Activated B cell treated with CpG ODN at 0.5 μM for 24 hours (primary cell): ENCODE measurements around the gene KCTD21. TPM values are rescaled to one million over a fixed set of nuclear protein-coding genes. Genes with fewer than 3 reads are reported as not detected.

Experiments
- ATAC-seq: fragments of 200-7000 bp; cut with Tn5 transposase; one replicate; pipeline ENCODE4 v1.10.0; 2021; ENCODE audit warnings: low read depth, mild to moderate bottlenecking, moderate library complexity
- CTCF ChIA-PET: fragments of 350-600 bp; sonication (Branson Sonifier 250); formaldehyde crosslinking; loops from one replicate; lab custom pipeline; 2021; ENCODE audit warnings: antibody characterized with exemption; lab: Charles Lee
- POLR2A ChIA-PET: fragments of 350-600 bp; sonication (Branson Sonifier 250); formaldehyde crosslinking; loops from one replicate; lab custom pipeline; 2021; ENCODE audit warnings: antibody characterized with exemption; lab: Charles Lee
- DNase-seq: peaks from one replicate; pipeline ENCODE4 v3.0.0; 2022
- H3K27ac Mint-ChIP-seq: one replicate; pipeline ENCODE4 v1.8.0; 2020; ENCODE audit warnings: mixed read lengths
- H3K27me3 Mint-ChIP-seq: one replicate; pipeline ENCODE4 v1.8.0; 2021; ENCODE audit warnings: mixed read lengths
- H3K36me3 Mint-ChIP-seq: one replicate; pipeline ENCODE4 v1.8.0; 2021; ENCODE audit warnings: low read depth, mixed read lengths
- H3K4me1 Mint-ChIP-seq: one replicate; pipeline ENCODE4 v1.8.0; 2021; ENCODE audit warnings: mixed read lengths
- H3K4me3 Mint-ChIP-seq: one replicate; pipeline ENCODE4 v1.8.0; 2020; ENCODE audit warnings: mild to moderate bottlenecking, mixed read lengths
- H3K9me3 Mint-ChIP-seq: one replicate; pipeline ENCODE4 v1.8.0; 2020; ENCODE audit warnings: mixed read lengths
- intact Hi-C: fragments of 100-400 bp; cut with micrococcal nuclease; formaldehyde crosslinking; loops from one replicate; pipeline ENCODE4 v1.15.1; 2024
- total RNA-seq: library from RNA; stranded (reverse); gene quantifications from 2 replicates; pipeline ENCODE4 v1.2.3, GENCODE V29; 2022
- TF ChIP-seq, protein P1 (sequence below): fragments of 200-600 bp; IDR thresholded peaks from one replicate; pipeline ENCODE4 v1.8.0; 2022; ENCODE audit warnings: antibody characterized with exemption, mild to moderate bottlenecking

The KCTD21 gene
- total RNA-seq, 1 donor from 2014 or later = 3.2 TPM

DNA sequence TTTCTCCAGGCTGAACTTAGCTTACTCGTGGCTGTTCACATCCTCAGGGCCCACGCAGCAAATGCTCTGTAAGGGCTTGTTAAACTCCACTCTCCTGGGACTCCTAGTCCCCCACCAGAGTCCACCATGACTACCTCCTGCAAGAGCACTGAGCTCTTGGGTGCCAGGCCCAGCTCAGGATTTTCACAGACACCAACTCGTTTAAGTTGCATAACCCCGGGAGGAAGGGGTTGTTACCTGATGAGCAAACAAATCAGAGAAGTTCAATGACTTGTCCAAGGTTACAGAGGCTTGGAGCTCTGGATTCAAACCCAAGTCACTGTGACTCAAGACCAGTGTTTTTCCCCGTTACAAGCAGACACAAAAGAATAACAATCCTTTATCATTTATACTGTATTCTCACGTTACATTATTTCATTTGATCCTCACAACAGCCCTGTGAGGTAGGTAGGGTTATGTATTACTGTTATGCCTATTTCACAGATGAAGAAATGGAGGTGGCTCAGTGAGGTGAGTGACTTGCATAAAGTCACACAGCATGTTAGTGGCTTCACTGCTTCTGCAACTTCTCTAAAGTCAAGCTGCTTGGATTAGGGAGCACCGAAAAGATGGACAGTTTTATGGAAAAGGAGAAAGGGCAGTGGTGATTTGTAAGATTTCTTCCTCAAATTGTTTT is 17.4 kb downstream of the KCTD21 start:
- H3K36me3 Mint-ChIP-seq = peaks cover 21% of the 10 kb centered on the region
- no peak overlapping the region for H3K4me3 Mint-ChIP-seq
- DNase-seq (no peak), ATAC-seq (no peak)
- H3K27ac Mint-ChIP-seq = no peak overlapping the region
- H3K27me3 Mint-ChIP-seq = no peaks in the 10 kb centered on the region
- intact Hi-C loops = no loop called here
- TF ChIP-seq, protein P1, sequence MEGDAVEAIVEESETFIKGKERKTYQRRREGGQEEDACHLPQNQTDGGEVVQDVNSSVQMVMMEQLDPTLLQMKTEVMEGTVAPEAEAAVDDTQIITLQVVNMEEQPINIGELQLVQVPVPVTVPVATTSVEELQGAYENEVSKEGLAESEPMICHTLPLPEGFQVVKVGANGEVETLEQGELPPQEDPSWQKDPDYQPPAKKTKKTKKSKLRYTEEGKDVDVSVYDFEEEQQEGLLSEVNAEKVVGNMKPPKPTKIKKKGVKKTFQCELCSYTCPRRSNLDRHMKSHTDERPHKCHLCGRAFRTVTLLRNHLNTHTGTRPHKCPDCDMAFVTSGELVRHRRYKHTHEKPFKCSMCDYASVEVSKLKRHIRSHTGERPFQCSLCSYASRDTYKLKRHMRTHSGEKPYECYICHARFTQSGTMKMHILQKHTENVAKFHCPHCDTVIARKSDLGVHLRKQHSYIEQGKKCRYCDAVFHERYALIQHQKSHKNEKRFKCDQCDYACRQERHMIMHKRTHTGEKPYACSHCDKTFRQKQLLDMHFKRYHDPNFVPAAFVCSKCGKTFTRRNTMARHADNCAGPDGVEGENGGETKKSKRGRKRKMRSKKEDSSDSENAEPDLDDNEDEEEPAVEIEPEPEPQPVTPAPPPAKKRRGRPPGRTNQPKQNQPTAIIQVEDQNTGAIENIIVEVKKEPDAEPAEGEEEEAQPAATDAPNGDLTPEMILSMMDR = no peak
- H3K4me1 Mint-ChIP-seq = no peaks in the 10 kb centered on the region
- CTCF ChIA-PET = no interaction called here
- POLR2A ChIA-PET = no interaction called here
- no peaks in the 10 kb centered on the region for H3K9me3 Mint-ChIP-seq

DNA sequence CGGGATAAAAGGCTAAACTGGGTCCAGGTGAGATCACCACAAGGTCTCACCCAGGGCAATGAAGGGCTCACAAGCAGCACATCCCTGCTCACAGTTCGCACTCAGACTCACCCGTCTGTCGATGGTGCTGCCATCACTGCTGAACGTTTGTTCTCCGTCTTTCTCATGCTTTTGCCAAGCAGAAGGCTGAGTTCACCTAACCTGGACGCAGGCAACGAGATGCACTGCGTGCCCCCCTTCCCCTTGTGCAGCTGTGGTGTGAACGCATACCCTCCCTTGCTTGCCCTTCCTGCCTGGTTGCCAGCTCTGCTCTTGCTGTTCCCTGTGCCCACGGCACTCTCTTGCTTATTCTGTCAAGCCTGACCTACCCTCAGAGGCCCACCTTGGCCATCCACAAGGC is 18.0 kb downstream of the KCTD21 start:
- TF ChIP-seq, protein P1 = no peak
- Mint-ChIP-seq H3K27me3 (no peaks in the 10 kb centered on the region), H3K4me3 (no peak overlapping the region), H3K36me3 (peaks cover 21% of the 10 kb centered on the region), H3K27ac (no peak overlapping the region), H3K9me3 (no peaks in the 10 kb centered on the region), H3K4me1 (no peaks in the 10 kb centered on the region)
- intact Hi-C loops = no loop called here
- CTCF ChIA-PET = no interaction called here
- ATAC-seq (no peak), DNase-seq (no peak)
- POLR2A ChIA-PET = no interaction called here

DNA sequence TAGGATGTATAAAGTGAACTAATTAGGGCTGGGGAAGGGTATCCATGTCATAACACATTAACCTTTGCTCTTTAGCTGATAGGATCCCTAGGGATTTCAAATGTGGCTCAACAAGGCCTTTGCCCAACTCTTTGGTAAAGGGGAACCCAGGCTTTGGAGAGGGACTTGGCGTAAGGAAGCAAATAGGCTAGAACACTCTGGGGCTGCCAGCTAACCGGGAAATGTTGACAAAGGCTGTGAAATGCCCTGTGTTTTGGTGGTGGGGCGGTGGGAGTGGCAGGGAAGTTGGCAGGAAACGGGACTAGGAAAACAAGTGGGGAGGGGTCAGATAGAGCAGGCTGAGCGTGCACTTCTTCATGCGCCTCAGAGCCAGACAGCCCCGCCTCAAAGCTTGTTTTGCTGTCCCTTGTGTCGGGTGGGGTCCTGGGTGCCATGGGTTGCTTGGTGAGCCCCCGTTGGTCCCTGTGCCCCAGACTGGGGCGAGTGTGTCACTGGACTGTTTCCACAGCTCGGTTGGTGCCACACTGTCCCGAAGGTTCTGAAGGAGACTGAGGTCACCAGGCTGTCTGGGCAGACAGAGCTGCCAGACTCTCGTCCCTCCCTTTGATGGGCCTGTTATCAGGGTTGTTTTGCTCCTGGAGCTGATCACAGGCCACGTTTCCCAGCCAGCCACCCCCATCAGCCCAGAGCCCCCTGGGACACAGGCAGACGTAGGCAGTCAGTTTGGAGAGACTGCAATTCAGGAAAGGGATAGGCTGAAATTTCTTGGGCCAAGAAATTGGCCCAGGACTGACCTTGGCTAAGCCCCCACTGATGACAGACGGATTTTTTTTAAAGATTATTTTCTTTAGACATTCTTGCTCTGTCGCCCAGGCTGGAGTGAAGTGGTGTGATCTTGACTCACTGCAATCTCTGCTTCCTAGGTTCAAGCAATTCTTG is 19.6 kb downstream of the KCTD21 start:
- no peak for ATAC-seq
- TF ChIP-seq, protein P1 = no peak
- Mint-ChIP-seq H3K27me3 (no peaks in the 10 kb centered on the region), H3K4me1 (no peaks in the 10 kb centered on the region), H3K36me3 (peaks cover 15% of the 10 kb centered on the region), H3K9me3 (no peaks in the 10 kb centered on the region), H3K4me3 (no peak overlapping the region), H3K27ac (no peak overlapping the region)
- CTCF ChIA-PET = no interaction called here
- intact Hi-C loops = no loop called here
- POLR2A ChIA-PET = no interaction called here
- DNase-seq = no peak

DNA sequence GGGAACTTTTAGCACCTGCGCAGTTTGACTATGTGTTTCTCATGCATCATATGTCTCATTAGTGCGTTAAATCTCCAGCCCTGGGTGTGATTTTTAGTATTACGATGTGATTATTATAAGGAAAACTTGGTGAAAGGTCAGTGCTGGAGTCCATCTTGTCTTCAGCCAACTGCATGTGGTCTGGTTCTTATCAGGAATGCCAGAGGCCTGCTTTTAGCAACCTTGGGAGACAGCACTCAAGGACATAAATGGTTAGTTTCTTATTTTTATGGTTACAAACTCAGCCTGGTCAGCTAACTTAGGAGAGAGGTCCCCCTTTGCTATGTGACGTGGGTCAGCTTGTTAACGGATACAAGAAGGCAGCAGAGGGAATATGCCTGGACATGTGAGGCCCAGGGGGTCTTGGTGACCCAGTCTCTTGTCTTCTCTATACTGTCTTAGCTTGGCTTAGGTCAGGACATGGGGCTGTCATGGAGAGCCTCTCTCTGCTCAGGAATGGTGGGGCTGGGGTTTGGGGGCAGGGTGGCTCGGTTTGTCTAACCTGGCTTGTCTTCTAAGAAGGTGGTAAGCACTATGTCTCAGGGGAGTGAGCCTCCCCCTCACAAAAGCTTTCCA is 21.5 kb downstream of the KCTD21 start:
- H3K4me1 Mint-ChIP-seq = no peaks in the 10 kb centered on the region
- DNase-seq (no peak), ATAC-seq (no peak)
- ChIA-PET CTCF (no interaction called here), POLR2A (no interaction called here)
- H3K27me3 Mint-ChIP-seq = no peaks in the 10 kb centered on the region
- TF ChIP-seq, protein P1 = no peak
- no peak overlapping the region for H3K27ac Mint-ChIP-seq
- H3K4me3 Mint-ChIP-seq = no peak overlapping the region
- H3K9me3 Mint-ChIP-seq = no peaks in the 10 kb centered on the region
- intact Hi-C loops = no loop called here
- no peaks in the 10 kb centered on the region for H3K36me3 Mint-ChIP-seq

DNA sequence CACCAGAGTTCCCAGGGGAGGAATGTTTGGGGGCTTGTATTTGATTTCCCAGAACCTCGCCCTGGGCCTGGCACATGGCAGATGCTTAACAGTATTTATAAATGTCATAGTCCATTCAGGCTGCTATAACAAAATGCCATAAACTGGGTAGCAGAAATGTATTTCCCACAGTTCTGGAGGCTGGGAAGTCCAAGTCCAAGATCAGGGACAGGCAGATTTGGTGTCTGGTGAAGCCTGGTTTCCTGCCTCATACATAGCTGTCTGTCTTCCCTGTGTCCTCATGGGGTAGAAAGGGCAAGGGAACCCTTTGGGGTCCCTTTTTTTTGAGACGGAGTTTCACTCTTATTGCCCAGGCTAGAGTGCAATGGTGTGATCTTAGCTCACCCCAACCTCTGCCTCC is 24.0 kb downstream of the KCTD21 start:
- TF ChIP-seq, protein P1 = no peak
- no peak overlapping the region for H3K4me3 Mint-ChIP-seq
- no peaks in the 10 kb centered on the region for H3K9me3 Mint-ChIP-seq
- intact Hi-C loops = no loop called here
- ATAC-seq (no peak), DNase-seq (no peak)
- ChIA-PET POLR2A (no interaction called here), CTCF (interaction anchor here (0.7 kb wide), 1 partner anchor 51 kb away, joined by 3 read pairs; no protein-coding TSS in a partner anchor)
- H3K36me3 Mint-ChIP-seq = no peaks in the 10 kb centered on the region
- H3K27me3 Mint-ChIP-seq = no peaks in the 10 kb centered on the region
- no peaks in the 10 kb centered on the region for H3K4me1 Mint-ChIP-seq
- H3K27ac Mint-ChIP-seq = no peak overlapping the region
